Muscle of back (tissue), 11 donors: ENCODE data around the gene CC2D2A. TPM values are rescaled to one million over a fixed set of nuclear protein-coding genes. Genes with fewer than 3 reads are reported as not detected.

Source experiments
- DNase-seq, 3 donors: peaks; one replicate each; pipeline versions ENCODE4 v3.0.0 to v3.0.0-alpha.2; 2013
- polyA plus RNA-seq, 10 donors: library from polyadenylated mRNA; unstranded; fragments of 120-200 nt; gene quantifications; one replicate each; pipeline ENCODE4 v1.2.1, GENCODE V29; 2013; ENCODE audit not compliant: insufficient read length in 10 of 10

CC2D2A gene
- polyA plus RNA-seq, 10 donors = 11.1 to 25.3 (median 14.5) TPM

- no peak for DNase-seq
Observed at GRCh38 chr4:15458616-15459015, 11.1 kb upstream of the CC2D2A start.

- no peak for DNase-seq
Observed at GRCh38 chr4:15459706-15460105, 10.0 kb upstream of the CC2D2A start.

DNA sequence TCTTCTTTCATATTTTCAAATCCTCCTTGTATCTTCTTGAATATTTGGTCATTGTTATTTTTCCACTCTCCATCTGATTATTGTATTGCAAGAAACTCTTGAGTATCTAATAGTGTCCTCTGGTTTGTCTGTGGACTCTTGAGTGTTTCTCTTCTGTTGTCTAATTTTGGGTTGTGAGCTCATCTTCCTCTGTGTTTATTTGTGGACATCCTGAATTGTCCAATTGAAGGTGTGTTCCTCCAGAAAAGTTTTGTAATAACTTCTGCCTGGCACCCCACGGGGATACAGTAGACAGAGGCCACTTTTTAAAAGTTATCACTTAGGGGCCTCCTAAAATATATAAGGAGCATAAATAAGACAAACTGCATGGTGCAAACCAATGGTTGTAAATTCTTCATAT, 3.1 kb upstream of the CC2D2A start:
- no peak for DNase-seq

DNA sequence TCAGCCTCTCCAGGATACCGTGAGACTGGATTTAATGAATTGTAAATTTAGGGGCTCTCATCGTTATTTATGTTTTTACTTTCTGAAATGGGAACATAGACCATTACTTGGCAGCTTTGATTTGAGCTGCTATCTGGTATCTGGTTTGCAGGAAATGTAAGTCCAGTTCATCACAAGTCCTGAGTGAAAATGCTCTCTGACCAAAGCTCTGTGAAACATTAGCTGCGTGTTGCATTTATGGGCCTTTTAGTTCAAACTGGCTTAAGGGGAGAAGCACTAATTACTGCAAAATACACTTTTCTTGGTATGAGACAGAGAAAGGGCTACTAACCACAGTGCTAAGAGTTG, 420 bp downstream of the CC2D2A start:
- no peak for DNase-seq

DNA sequence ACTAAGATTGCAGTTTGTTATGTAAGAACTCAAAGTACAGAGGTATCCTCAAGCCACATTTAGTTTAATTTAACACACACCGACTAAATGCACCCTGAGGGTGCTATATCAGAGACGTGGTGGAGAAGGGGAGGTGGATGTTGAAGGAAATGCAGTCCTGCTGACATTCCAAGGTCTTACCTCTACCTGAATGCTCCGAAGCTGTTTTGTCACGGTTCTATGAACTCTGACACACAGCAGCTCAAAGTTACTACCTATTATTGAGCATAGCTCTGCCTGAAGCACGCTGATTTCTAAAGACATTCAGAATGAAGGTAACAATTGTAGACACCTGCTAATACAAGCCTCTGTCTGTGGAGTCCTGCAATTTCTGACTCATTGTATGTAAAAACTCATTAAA, 6.7 kb downstream of the CC2D2A start:
- DNase-seq = no peak

DNA sequence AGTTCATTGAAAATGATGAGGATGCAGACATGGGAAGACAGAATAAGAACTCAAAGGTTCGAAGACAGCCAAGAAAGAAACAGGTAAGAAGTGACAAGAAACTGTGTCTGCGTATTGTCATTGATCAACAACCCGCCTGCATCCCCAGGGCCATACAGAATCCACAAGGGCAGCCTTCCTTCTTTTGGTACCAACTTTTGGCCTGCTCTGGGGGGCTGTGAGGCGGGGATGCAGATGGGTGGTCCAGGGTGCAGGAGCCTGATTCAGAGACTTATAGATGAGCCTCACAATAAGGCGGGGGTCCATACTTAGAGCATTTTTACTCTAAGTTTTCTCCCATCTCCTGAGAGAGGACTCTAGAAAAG, 9.0 kb downstream of the CC2D2A start:
- no peak for DNase-seq

DNA sequence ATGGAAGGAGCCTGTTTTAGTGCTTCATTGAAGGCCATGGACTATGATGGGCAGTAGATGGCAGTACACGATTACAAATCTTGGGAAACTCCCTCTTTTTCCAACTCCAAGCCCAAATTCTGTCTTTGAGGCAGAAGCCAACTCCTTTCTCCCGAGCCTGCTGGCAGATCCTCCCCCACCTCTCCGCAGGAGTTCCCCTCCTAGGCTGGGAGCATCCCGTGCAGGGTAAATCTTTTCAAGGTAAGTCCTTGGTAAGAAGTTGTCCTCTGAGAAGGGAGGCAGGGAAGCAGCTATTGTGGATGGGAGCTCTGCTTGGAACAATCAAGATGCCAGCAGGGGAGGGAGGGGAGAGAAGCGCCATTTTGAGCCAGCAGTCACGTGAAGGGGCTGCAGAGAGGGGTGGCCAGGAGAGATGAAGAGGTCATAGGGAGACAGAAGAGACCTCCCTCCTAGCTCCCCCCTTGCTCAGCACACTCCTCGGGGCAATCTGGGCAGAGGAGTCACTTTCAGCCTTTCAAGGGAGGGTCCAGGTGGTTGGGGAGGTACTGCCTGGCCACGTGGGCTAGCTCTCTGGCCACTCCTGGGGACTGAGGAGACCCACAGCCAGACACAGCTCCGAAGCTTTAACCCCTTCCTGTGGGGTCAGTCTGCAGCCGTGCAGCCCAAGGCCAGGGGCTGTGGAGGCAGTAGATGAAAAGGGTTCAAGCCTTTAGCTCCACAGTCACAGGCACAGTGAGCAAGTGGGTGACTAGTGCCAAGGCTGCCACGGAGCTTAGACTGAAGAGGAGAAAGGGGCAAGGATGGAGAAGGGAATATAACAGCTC, 9.6 kb downstream of the CC2D2A start:
- peak; percentile 89 to 96 (median 90) for DNase-seq

- DNase-seq = peak in 2 of 3 donors; percentile 42 to 58
Observed at GRCh38 chr4:15479913-15480185, 10.2 kb downstream of the CC2D2A start.

DNA sequence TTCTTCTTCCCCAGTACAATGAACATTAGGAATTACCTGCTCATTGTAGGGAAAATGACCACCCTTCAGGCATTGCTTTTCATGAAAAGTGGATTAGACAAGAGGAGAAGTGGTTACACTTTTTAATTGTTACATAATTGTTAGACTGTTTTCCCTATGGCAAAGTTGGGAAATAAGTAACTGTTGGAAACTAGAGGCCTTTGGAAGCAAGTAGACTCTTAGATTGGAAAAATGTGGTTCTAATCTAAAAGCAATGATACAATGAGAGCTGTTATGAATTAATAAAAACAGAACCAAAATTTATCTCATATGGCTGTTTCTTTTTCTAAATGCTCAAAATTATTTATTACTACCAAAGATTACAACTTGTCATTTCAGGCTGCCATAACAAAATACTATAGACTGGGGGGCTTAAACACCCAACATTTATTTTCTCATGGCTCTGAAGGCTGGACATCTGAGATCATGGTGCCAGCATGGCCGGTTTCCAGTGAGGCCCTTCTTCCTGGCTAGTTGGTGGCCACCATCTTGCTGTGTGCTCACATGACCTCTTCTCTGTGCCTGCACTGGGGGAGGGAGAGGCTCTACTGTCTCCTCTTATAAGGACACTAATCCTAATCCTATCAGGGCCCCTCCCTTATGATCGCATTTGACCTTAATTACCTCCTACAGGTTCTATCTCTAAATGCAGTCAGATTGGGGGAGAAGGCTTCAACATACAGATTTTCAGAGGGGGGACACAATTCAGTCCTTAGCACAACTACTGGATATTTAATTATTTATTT, 12.5 kb downstream of the CC2D2A start:
- DNase-seq = peak in 2 of 3 donors; percentile 10 to 23

GRCh38 chr4:15482842-15483241, 13.2 kb downstream of the CC2D2A start:
- DNase-seq = no peak

- DNase-seq = no peak
Observed at GRCh38 chr4:15488136-15488535, 18.5 kb downstream of the CC2D2A start.

DNA sequence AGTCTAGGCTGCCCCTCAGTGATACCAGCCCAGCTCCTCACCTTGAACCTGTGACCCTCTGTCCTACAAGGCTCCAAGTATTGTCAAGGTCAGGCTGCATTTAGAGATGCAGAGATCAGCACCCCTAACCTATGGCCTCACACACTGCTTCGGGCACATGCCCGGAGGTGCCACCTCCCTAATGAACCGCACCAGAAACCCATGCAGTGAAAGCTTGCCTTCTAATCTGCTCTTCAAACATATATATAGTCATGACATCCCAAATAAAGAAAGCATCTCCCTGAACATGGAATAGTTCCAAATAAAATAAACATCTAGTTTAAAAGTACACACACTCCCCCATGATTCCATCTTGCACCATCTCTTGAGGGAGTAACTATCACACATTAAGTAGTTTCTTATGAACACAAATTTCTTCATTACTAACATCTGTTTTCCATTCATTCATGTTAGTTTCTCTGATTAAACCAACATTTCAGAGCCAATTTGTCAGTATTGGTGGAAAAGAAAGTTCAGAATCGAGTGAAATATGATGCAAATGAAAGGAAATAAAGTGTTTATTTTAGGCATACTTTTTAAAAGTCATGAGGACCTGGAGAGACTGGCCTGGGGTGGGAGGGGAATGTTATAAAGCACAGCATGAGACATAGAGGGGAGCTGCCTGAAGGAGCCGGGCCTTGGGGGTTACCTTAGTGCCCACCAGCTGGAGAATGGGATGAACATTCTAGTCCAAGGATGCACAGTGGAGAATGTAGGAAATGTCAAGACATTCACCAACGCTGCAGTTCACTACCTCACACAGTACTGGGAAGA, 19.2 kb downstream of the CC2D2A start:
- peak; percentile 25 to 66 (median 63) for DNase-seq

GRCh38 chr4:15489551-15489950, 19.9 kb downstream of the CC2D2A start:
- no peak for DNase-seq

DNA sequence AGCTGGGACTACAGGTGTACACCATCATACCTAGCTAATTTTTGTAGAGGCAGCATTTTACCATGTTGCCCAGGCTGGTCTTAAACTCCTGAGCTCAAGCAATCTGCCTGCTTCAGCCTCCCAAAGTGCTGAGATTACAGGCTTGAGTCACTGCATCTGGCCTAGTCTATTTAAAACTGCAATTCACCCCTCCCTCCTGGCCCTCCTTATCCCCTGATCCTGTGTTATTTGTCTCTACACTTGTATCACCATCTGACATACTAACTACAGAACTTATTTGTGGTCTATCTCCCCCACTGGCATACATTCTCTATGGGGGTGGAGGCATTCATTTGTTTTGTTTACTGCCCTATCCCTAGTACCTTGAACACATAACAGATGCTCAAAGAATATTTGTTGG, 23.7 kb downstream of the CC2D2A start:
- DNase-seq = no peak

DNA sequence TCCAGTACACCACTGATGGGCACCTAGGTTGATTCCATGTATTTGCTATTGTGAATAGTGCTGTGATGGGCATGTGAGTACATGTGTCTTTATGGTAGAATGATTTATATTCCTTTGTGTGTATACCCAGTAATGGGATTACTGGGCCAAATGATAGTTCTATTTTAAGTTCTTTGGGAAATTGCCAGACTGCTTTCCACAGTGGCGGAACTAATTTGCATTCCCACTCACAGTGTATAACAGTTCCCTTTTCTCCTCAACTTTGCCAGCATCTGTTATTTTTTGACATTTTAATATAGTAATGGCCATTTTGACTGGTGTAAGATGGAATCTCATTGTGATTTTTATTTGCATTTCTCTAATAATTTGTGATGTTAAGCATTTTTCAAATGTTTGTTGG, 25.9 kb downstream of the CC2D2A start:
- DNase-seq = no peak

- DNase-seq = no peak
Observed at GRCh38 chr4:15498356-15498755, 28.7 kb downstream of the CC2D2A start.

DNA sequence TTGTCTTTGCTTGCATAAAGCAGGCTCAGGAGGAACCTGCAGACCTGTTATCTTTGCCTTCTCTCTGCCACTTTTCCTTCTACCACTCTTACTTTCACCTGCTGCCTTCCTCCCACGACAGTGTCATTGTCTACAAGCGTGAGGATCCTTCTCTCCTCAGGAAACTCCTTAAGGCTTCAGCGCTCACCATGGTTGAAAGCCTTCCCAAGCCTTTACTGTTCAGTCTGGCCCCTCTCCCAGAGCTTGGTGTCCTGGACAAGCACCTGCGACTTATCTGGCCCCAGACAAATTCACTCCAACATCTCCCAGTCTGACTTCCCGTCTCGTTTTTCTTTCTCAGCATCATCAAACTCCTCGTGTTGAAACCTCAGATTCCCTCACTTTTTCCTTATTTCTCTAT, 31.0 kb downstream of the CC2D2A start:
- no peak for DNase-seq

DNA sequence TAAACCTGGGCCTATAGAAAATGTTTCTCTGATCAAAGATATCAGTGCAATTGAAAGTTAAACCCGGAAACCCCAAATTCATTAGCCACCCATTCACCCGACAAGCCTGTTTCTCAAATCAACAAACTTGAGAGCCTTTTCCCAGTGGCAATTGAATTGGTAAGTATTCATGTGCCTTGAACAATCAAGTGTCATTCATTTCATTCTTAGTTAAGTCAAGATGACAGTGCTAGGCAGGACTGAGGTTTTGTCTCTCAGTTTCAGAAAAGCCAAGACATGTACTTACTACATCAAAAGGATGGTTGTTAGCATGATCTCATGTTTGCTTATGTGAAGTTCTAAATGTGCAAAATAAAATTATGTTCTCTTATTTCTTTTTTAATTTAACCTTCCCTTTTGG, 32.3 kb downstream of the CC2D2A start:
- no peak for DNase-seq

- no peak for DNase-seq
Observed at GRCh38 chr4:15502384-15502783, 32.7 kb downstream of the CC2D2A start.

DNA sequence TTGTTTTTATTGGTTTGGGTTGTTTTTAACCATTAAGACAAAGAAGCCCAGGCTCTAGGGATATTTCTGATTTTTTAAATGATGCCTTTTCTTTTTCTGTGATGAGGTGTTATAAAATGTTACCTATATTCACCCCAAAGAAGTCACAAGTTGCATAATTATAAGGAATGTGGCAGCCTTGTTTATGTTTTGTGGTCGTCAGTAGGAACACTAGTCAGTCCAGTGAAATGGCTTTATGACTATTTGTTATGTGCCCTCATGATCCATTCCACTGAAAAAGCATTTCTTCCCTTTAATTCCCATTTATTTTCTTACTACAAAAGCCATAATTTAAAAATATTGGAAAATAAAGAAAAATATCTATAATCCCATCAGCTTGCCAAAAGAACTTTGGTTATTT, 34.4 kb downstream of the CC2D2A start:
- no peak for DNase-seq

DNA sequence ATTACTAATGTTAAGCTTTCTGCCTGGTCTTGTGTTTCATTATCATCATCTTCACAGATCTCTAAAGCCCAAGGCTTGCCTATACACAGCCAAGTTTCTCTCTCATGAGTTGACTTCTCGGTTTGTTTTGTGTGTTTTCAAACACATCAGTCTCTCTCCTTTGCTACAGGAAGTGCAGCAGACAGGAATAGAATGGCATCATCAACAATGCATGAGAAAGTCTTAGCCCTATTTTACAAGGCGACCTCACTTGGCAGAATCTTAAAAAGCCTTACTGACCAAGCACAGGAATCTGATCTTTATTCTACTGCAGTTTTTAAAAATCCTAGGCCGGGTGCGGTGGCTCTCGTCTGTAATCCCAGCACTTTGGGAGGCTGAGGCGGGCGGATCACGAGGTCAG, 36.8 kb downstream of the CC2D2A start:
- no peak for DNase-seq

GRCh38 chr4:15507679-15508078, 38.0 kb downstream of the CC2D2A start:
- no peak for DNase-seq

- no peak for DNase-seq
Observed at GRCh38 chr4:15510961-15511360, 41.3 kb downstream of the CC2D2A start.
